Mesenchymal stem cell (in vitro differentiated cells and primary cell): ENCODE data around the gene SPRED2.

ENCODE experiments used
- DNase-seq: peaks from one replicate; pipeline ENCODE4 v3.0.0-alpha.2; 2013
- H2AFZ ChIP-seq: one replicate; pipeline ENCODE4 v1.6.1; 2013; ENCODE audit warnings: low read depth, mild to moderate bottlenecking, control low read depth, inconsistent platforms, low read length, moderate library complexity
- H2AK5ac ChIP-seq: 2 replicates; pipeline ENCODE4 v1.6.1; 2013; ENCODE audit warnings: low read length, moderate library complexity, mild to moderate bottlenecking, inconsistent platforms; ENCODE audit not compliant: severe bottlenecking
- H2BK120ac ChIP-seq: one replicate; pipeline ENCODE4 v1.6.1; 2013; ENCODE audit warnings: low read depth, mild to moderate bottlenecking, inconsistent platforms, low read length, moderate library complexity
- H2BK12ac ChIP-seq, 2 experiments: one replicate each; pipeline ENCODE4 v1.6.1; 2013; ENCODE audit warnings: inconsistent platforms in 2 of 2, low read length in 2 of 2, mild to moderate bottlenecking in 2 of 2, moderate library complexity in 2 of 2, control low read depth in 1 of 2
- H2BK15ac ChIP-seq: one replicate; pipeline ENCODE4 v1.6.1; 2013; ENCODE audit warnings: mild to moderate bottlenecking, low read depth, inconsistent platforms; ENCODE audit not compliant: poor library complexity, severe bottlenecking
- H2BK5ac ChIP-seq: 2 replicates; pipeline ENCODE4 v1.6.1; 2013; ENCODE audit warnings: low read depth, mild to moderate bottlenecking, low read length, control low read depth, inconsistent platforms; ENCODE audit not compliant: poor library complexity, severe bottlenecking
- H3K14ac ChIP-seq, 2 experiments: one replicate each; pipeline ENCODE4 v1.6.1; 2013; ENCODE audit warnings: inconsistent platforms in 2 of 2, low read length in 2 of 2, control low read depth in 1 of 2, mild to moderate bottlenecking in 1 of 2, moderate library complexity in 1 of 2
- H3K18ac ChIP-seq, 2 experiments: one replicate each; pipeline ENCODE4 v1.6.1; 2013; ENCODE audit warnings: inconsistent platforms in 2 of 2, low read length in 2 of 2, control low read depth in 1 of 2, low read depth in 1 of 2, mild to moderate bottlenecking in 1 of 2
- H3K23ac ChIP-seq, 2 experiments: one replicate each; pipeline ENCODE4 v1.6.1; 2013; ENCODE audit warnings: inconsistent platforms in 2 of 2, low read length in 2 of 2, mild to moderate bottlenecking in 2 of 2, moderate library complexity in 2 of 2, control low read depth in 1 of 2
- H3K27ac ChIP-seq: 2 replicates; pipeline ENCODE4 v1.5.1; 2013; ENCODE audit warnings: mild to moderate bottlenecking, moderate library complexity, low read length, control low read depth, inconsistent platforms; ENCODE audit not compliant: poor library complexity, severe bottlenecking
- H3K27me3 ChIP-seq, 2 experiments: 2 replicates each; pipeline versions ENCODE4 v1.6.1 to v1.7.0; 2013; ENCODE audit warnings: low read length in 2 of 2, mild to moderate bottlenecking in 2 of 2, moderate library complexity in 2 of 2, control low read depth in 1 of 2, inconsistent platforms in 1 of 2; ENCODE audit not compliant: control insufficient read depth in 1 of 2, insufficient read depth in 1 of 2
- H3K36me3 ChIP-seq, 2 experiments: 2 replicates each; pipeline versions ENCODE4 v1.6.1 to v1.7.0; 2013; ENCODE audit warnings: low read length in 2 of 2, control low read depth in 1 of 2, inconsistent platforms in 1 of 2, low read depth in 1 of 2, mild to moderate bottlenecking in 1 of 2; ENCODE audit not compliant: insufficient read depth in 2 of 2, control insufficient read depth in 1 of 2
- H3K4ac ChIP-seq, 2 experiments: one replicate each; pipeline ENCODE4 v1.6.1; 2013; ENCODE audit warnings: inconsistent platforms in 2 of 2, low read length in 2 of 2, mild to moderate bottlenecking in 2 of 2, moderate library complexity in 2 of 2, control low read depth in 1 of 2, low read depth in 1 of 2
- H3K4me1 ChIP-seq: 2 replicates; pipeline ENCODE4 v1.6.1; 2013; ENCODE audit warnings: low read depth, low read length, control low read depth; ENCODE audit not compliant: control insufficient read depth, insufficient read depth
- H3K4me2 ChIP-seq: 2 replicates; pipeline ENCODE4 v1.6.1; 2013; ENCODE audit warnings: low read length, mild to moderate bottlenecking, inconsistent platforms; ENCODE audit not compliant: poor library complexity, severe bottlenecking
- H3K4me3 ChIP-seq, 2 experiments: 2 replicates each; pipeline versions ENCODE4 v1.5.1 to v1.7.0; 2013; ENCODE audit warnings: low read length in 2 of 2, mild to moderate bottlenecking in 2 of 2, control low read depth in 1 of 2, low read depth in 1 of 2; ENCODE audit not compliant: insufficient read depth in 1 of 2
- H3K79me1 ChIP-seq: replicated peaks from 2 replicates; pipeline ENCODE4 v1.6.1; 2013; ENCODE audit warnings: mild to moderate bottlenecking, control low read depth, low read length, inconsistent platforms; ENCODE audit not compliant: poor library complexity, severe bottlenecking
- H3K9ac ChIP-seq: 2 replicates; pipeline ENCODE4 v1.7.0; 2013; ENCODE audit warnings: mild to moderate bottlenecking, low read length, moderate library complexity
- H3K9me3 ChIP-seq: 2 replicates; pipeline ENCODE4 v1.7.0; 2013; ENCODE audit warnings: mild to moderate bottlenecking, low read length; ENCODE audit not compliant: control insufficient read depth
- H4K8ac ChIP-seq: one replicate; pipeline ENCODE4 v1.6.1; 2013; ENCODE audit warnings: inconsistent platforms, mild to moderate bottlenecking, low read length, moderate library complexity
- H4K91ac ChIP-seq: one replicate; pipeline ENCODE4 v1.6.1; 2013; ENCODE audit warnings: mild to moderate bottlenecking, low read length, inconsistent platforms
- WGBS: methylation state at CpG from one replicate; pipeline ENCODE4 v1.1.7; 2013; ENCODE audit warnings: mixed read lengths; 5-methylcytosine and 5-hydroxymethylcytosine counted together

The SPRED2 gene

DNA sequence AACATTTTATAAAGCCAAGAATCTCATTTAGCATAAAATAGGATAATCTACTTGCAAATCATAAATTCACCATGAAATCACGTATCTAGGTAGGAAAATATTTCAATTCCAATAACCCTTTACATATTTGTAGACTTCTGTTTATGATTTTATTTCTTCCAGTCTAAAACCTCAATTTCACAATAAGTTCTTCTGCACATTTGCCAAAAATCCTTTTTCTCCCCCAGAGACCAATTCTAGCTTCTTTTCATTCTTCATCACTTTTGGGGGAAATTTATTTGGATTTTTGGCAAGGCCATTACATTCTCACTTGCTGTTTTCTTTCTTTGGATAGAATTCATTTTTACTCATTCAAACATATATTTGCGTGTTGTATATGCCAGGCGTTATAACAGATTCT, 86.8 kb downstream of the SPRED2 start:
- H2BK120ac ChIP-seq: no peak overlapping the region
- H3K4me2 ChIP-seq: no peak overlapping the region
- H3K4me1 ChIP-seq: peaks cover 12% of the 10 kb centered on the region
- WGBS: over 99% methylated on average over 3 of the region's 3 CpGs
- H3K27ac ChIP-seq: no peak overlapping the region
- no peaks in the 10 kb centered on the region for H3K27me3 ChIP-seq
- peak overlapping the region in 1 of 2 experiments; percentile 90 for H3K18ac ChIP-seq
- no peaks in the 10 kb centered on the region for H3K9me3 ChIP-seq
- peak overlapping the region; percentile 14 for H3K9ac ChIP-seq
- no peak overlapping the region for H4K8ac ChIP-seq
- H3K4me3 ChIP-seq: peak overlapping the region in 1 of 2 experiments; percentile 46
- no peak overlapping the region for H3K14ac ChIP-seq
- H3K79me1 ChIP-seq: peaks cover 37% of the 10 kb centered on the region
- H3K4ac ChIP-seq: no peak overlapping the region
- no peak for DNase-seq
- H2AK5ac ChIP-seq: no peak overlapping the region
- no peak overlapping the region for H2BK5ac ChIP-seq
- no peak overlapping the region for H2BK12ac ChIP-seq
- H2AFZ ChIP-seq: no peak overlapping the region
- H2BK15ac ChIP-seq: no peak overlapping the region
- H4K91ac ChIP-seq: no peak overlapping the region
- H3K36me3 ChIP-seq: peaks cover 7 to 19% of the 10 kb centered on the region in 2 experiments
- no peak overlapping the region for H3K23ac ChIP-seq

DNA sequence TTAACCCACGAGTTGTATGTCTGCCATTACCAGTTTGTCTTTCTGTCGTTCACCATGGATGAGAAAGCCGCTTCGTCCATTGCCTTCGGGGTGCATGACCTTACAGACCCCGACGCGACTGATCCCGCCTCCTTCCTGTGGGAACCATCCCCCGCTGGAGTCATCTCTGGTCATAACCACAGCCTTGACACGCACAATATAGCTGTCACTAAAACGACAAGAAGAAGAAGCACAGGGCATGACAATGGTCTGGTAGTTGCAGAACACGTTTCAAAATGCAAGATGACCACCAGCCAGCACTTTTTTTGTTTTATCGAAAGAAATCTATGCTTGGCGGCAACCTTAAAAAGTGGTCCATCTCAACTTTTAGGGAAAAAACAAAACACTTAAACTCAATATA, 87.7 kb downstream of the SPRED2 start:
- H2BK5ac ChIP-seq: no peak overlapping the region
- WGBS: 25% methylated on average over 13 of the region's 15 CpGs
- no peak overlapping the region for H2BK120ac ChIP-seq

DNA sequence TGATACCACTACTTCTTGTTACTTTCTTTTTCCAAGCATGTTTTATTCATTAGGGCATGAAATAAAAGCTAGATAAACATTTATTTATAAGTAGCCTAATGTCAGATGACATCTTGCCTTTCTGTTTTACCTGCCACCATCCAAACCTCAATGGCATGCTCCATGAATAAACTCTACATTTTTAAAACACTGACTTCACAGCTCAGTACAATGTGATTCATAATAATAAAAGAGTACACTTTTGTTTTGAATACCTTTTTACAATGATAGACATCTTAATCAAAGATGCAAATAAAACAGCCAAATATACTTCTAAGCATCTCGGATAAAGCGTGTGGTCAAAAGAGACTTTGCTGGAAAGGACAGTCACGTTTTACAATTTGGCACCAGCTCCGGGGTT, 88.2 kb downstream of the SPRED2 start:
- no peak overlapping the region for H2BK5ac ChIP-seq
- H3K79me1 ChIP-seq: peaks cover 31% of the 10 kb centered on the region
- H2BK120ac ChIP-seq: no peak overlapping the region
- no peak for DNase-seq
- peaks cover 7 to 26% of the 10 kb centered on the region in 2 experiments for H3K36me3 ChIP-seq
- H3K4me3 ChIP-seq: no peak overlapping the region
- no peak overlapping the region for H2AFZ ChIP-seq
- H4K8ac ChIP-seq: no peak overlapping the region
- 89% methylated on average over 4 of the region's 4 CpGs for WGBS
- no peak overlapping the region for H2AK5ac ChIP-seq
- H3K4me1 ChIP-seq: peaks cover 5% of the 10 kb centered on the region
- no peak overlapping the region for H3K14ac ChIP-seq
- no peak overlapping the region for H3K27ac ChIP-seq
- H3K9ac ChIP-seq: no peak overlapping the region
- H3K23ac ChIP-seq: no peak overlapping the region
- H3K4ac ChIP-seq: no peak overlapping the region
- no peak overlapping the region for H4K91ac ChIP-seq
- no peaks in the 10 kb centered on the region for H3K27me3 ChIP-seq
- H2BK15ac ChIP-seq: no peak overlapping the region
- no peak overlapping the region for H2BK12ac ChIP-seq
- no peak overlapping the region for H3K18ac ChIP-seq
- no peaks in the 10 kb centered on the region for H3K9me3 ChIP-seq
- no peak overlapping the region for H3K4me2 ChIP-seq

More for the DNA sequence above, 87.7 kb downstream of the SPRED2 start:
- H3K27ac ChIP-seq: no peak overlapping the region
- H2BK12ac ChIP-seq: no peak overlapping the region
- H3K23ac ChIP-seq: peak overlapping the region in 1 of 2 experiments; percentile 41
- no peak overlapping the region for H3K4ac ChIP-seq
- H3K4me3 ChIP-seq: no peak overlapping the region
- no peak overlapping the region for H3K9ac ChIP-seq
- no peak overlapping the region for H2AFZ ChIP-seq
- H3K36me3 ChIP-seq: peaks cover 7 to 26% of the 10 kb centered on the region in 2 experiments
- no peaks in the 10 kb centered on the region for H3K27me3 ChIP-seq
- peak overlapping the region in 1 of 2 experiments; percentile 63 for H3K18ac ChIP-seq
- no peak overlapping the region for H3K4me2 ChIP-seq
- H3K4me1 ChIP-seq: peaks cover 6% of the 10 kb centered on the region
- H3K9me3 ChIP-seq: no peaks in the 10 kb centered on the region
- no peak overlapping the region for H2BK15ac ChIP-seq
- peak overlapping the region in 1 of 2 experiments; percentile 61 for H3K14ac ChIP-seq
- H4K91ac ChIP-seq: no peak overlapping the region
- no peak overlapping the region for H2AK5ac ChIP-seq
- H3K79me1 ChIP-seq: peaks cover 31% of the 10 kb centered on the region
- H4K8ac ChIP-seq: peak overlapping the region; percentile 66
- DNase-seq: peak; percentile 36

DNA sequence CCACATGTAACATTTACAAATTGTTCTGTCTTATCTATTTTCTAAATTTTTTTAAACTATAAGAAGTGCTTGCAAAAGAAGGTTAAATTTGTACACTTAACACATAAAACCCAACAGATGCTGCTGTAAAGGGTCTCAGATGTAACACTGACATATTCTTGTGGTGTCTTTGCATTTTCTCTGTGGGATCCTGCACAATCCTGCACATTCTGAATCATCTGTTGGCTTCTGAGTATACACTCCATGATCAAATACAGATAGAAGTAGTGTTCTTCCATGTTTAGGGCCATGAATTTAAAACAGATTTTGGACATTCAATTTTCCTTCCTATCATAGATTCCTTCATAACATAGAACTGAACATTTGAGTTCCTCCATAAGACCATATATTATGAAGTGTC, 89.0 kb downstream of the SPRED2 start:
- no peak overlapping the region for H3K4ac ChIP-seq
- no peak overlapping the region for H3K4me2 ChIP-seq
- H3K36me3 ChIP-seq: peaks cover 7 to 26% of the 10 kb centered on the region in 2 experiments
- no peak overlapping the region for H2BK15ac ChIP-seq
- no peak overlapping the region for H2BK12ac ChIP-seq
- no peak overlapping the region for H2AK5ac ChIP-seq
- no peak overlapping the region for H2AFZ ChIP-seq
- peaks cover 31% of the 10 kb centered on the region for H3K79me1 ChIP-seq
- H2BK5ac ChIP-seq: no peak overlapping the region
- no peak overlapping the region for H3K27ac ChIP-seq
- H3K18ac ChIP-seq: no peak overlapping the region
- H3K4me3 ChIP-seq: no peak overlapping the region
- no peak overlapping the region for H3K14ac ChIP-seq
- H4K8ac ChIP-seq: no peak overlapping the region
- no peak for DNase-seq
- no peak overlapping the region for H3K9ac ChIP-seq
- no peak overlapping the region for H3K23ac ChIP-seq
- no peak overlapping the region for H2BK120ac ChIP-seq
- no peaks in the 10 kb centered on the region for H3K27me3 ChIP-seq
- no peak overlapping the region for H4K91ac ChIP-seq
- H3K4me1 ChIP-seq: peaks cover 3% of the 10 kb centered on the region
- no peaks in the 10 kb centered on the region for H3K9me3 ChIP-seq
